Measurements from ENCODE around the gene HPX. TPM values are rescaled to one million over a fixed set of nuclear protein-coding genes. Genes with fewer than 3 reads are reported as not detected.

The HPX gene
- total and polyA plus RNA-seq, 4 donors, result 0.46 to 3.5 (median 1.8) TPM

DNA sequence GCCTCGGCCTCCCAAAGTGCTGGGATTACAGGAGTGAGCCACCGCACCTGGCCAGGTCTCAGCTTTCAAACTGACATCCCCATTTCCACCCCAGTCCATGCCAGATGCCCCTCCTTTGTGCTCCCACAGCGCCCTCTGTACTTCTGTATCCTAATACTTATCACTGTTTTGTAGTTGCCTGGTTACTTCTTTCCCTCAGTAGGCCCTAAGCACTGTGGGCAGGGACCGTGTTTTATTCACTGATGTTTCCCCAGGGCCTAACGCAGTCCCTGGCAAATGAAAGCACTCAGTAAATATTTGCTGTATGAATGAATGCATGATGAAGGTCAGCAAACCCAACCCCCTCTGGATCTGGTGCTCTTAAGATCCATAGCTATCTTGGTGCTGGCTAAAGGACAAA is 35.1 kb upstream of the HPX start:
- Histone ChIP-seq H3K4me1 (ENCODE audit: control insufficient read depth in 5 of 5, insufficient read depth in 5 of 5, low read length in 5 of 5) (peaks cover 0 to 17% (median 17%) of the 10 kb centered on the region in 5 donors), H3K9me3 (ENCODE audit: control insufficient read depth in 4 of 4, insufficient read depth in 3 of 4, low read length in 3 of 4) (no peaks in the 10 kb centered on the region), H3K4me3 (no peak overlapping the region), H3K27me3 (ENCODE audit: control insufficient read depth in 3 of 3, insufficient read depth in 3 of 3, low read length in 2 of 3) (no peaks in the 10 kb centered on the region), H3K36me3 (ENCODE audit: control insufficient read depth in 4 of 4, insufficient read depth in 4 of 4, low read length in 4 of 4) (peaks cover 0 to 25% (median 11%) of the 10 kb centered on the region in 4 donors), H3K9ac (ENCODE audit: insufficient read depth in 1 of 2, low read length in 2 of 2) (no peak overlapping the region), H3K27ac (ENCODE audit: low read depth in 1 of 2, low read length in 1 of 2) (no peak overlapping the region)
- TF ChIP-seq, protein P1, sequence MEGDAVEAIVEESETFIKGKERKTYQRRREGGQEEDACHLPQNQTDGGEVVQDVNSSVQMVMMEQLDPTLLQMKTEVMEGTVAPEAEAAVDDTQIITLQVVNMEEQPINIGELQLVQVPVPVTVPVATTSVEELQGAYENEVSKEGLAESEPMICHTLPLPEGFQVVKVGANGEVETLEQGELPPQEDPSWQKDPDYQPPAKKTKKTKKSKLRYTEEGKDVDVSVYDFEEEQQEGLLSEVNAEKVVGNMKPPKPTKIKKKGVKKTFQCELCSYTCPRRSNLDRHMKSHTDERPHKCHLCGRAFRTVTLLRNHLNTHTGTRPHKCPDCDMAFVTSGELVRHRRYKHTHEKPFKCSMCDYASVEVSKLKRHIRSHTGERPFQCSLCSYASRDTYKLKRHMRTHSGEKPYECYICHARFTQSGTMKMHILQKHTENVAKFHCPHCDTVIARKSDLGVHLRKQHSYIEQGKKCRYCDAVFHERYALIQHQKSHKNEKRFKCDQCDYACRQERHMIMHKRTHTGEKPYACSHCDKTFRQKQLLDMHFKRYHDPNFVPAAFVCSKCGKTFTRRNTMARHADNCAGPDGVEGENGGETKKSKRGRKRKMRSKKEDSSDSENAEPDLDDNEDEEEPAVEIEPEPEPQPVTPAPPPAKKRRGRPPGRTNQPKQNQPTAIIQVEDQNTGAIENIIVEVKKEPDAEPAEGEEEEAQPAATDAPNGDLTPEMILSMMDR (IDR thresholded peaks at IDR 0.05; ENCODE audit: control extremely low read depth, extremely low read depth), result no peak
- DNase-seq, result no peak
- no peak for ATAC-seq (ENCODE audit: insufficient read depth, low FRiP score)
- 76 to 84% methylated on average over 5 of the region's 5 CpGs for WGBS, 2 donors

GRCh38 chr11:6474806-6475500 is 34.2 kb upstream of the HPX start:
- Histone ChIP-seq H3K27ac (ENCODE audit: low read depth in 1 of 2, low read length in 1 of 2) (peak overlapping the region in 1 of 2 donors; percentile 23), H3K9me3 (ENCODE audit: control insufficient read depth in 4 of 4, insufficient read depth in 3 of 4, low read length in 3 of 4) (no peaks in the 10 kb centered on the region), H3K4me3 (no peak overlapping the region), H3K27me3 (ENCODE audit: control insufficient read depth in 3 of 3, insufficient read depth in 3 of 3, low read length in 2 of 3) (no peaks in the 10 kb centered on the region), H3K4me1 (ENCODE audit: control insufficient read depth in 5 of 5, insufficient read depth in 5 of 5, low read length in 5 of 5) (peaks cover 0 to 10% (median 8%) of the 10 kb centered on the region in 5 donors), H3K9ac (ENCODE audit: insufficient read depth in 1 of 2, low read length in 2 of 2) (no peak overlapping the region), H3K36me3 (ENCODE audit: control insufficient read depth in 4 of 4, insufficient read depth in 4 of 4, low read length in 4 of 4) (peaks cover 0 to 25% (median 11%) of the 10 kb centered on the region in 4 donors)
- ATAC-seq (ENCODE audit: insufficient read depth, low FRiP score) (no peak), DNase-seq (no peak)
- WGBS, 2 donors, result 74 to 77% methylated on average over 3 of the region's 3 CpGs
- TF ChIP-seq, protein P1 (IDR thresholded peaks at IDR 0.05; ENCODE audit: control extremely low read depth, extremely low read depth), result no peak

DNA sequence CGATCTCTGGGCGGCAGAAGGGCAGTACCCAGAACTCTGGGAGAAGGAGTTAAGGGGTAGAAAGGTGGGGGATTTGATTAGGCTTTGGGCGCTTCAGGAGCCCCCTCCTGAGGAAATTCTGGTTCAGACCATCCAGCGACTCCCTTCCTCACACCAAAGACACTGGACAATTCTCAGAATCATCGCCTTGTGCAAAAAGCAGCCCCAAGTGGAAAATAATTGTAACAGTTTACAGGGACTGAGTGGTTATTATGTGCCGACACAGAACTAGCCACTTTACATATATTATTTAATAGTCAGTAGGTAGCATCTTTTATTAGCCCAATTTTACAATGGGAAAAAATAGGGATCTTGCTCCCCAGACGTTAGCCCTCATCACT is 33.6 kb upstream of the HPX start:
- H3K9ac ChIP-seq (ENCODE audit: insufficient read depth in 1 of 2, low read length in 2 of 2), result peak overlapping the region; percentile 16 to 79
- peak overlapping the region; percentile 82 to 95 for H3K27ac ChIP-seq (ENCODE audit: low read depth in 1 of 2, low read length in 1 of 2)
- no peak overlapping the region for H3K4me3 ChIP-seq
- H3K9me3 ChIP-seq (ENCODE audit: control insufficient read depth in 4 of 4, insufficient read depth in 3 of 4, low read length in 3 of 4), result no peaks in the 10 kb centered on the region
- no peaks in the 10 kb centered on the region for H3K27me3 ChIP-seq (ENCODE audit: control insufficient read depth in 3 of 3, insufficient read depth in 3 of 3, low read length in 2 of 3)
- H3K4me1 ChIP-seq (ENCODE audit: control insufficient read depth in 5 of 5, insufficient read depth in 5 of 5, low read length in 5 of 5), result peaks cover 0 to 11% (median 10%) of the 10 kb centered on the region in 5 donors
- DNase-seq, result no peak
- WGBS, 2 donors, result 33% methylated on average over 7 of the region's 7 CpGs
- TF ChIP-seq, protein P1 (IDR thresholded peaks at IDR 0.05; ENCODE audit: control extremely low read depth, extremely low read depth), result no peak
- H3K36me3 ChIP-seq (ENCODE audit: control insufficient read depth in 4 of 4, insufficient read depth in 4 of 4, low read length in 4 of 4), result peaks cover 0 to 22% (median 11%) of the 10 kb centered on the region in 4 donors
- no peak for ATAC-seq (ENCODE audit: insufficient read depth, low FRiP score)
